DND-41 (cell line): ENCODE measurements around the gene PPP1R14C.

Source experiments
- ATAC-seq: fragments of 200-7000 bp; cut with Tn5 transposase; 3 replicates; pipeline ENCODE4 v1.9.1; 2021; ENCODE audit warnings: low read depth; ENCODE audit not compliant: insufficient read depth
- DNase-seq: peaks from one replicate; pipeline ENCODE4 v3.0.0-alpha.2; 2020
- H2AFZ ChIP-seq: 2 replicates; pipeline ENCODE4 v1.6.0; 2012; ENCODE audit warnings: low read depth, low read length
- H3K27ac ChIP-seq: 2 replicates; pipeline ENCODE4 v1.5.1; 2012; ENCODE audit warnings: low read length, inconsistent platforms
- H3K27me3 ChIP-seq: fragments of 200-600 bp; sonication (generic); 2 replicates; pipeline ENCODE4 v1.6.0; 2012; ENCODE audit warnings: low read length, mild to moderate bottlenecking, inconsistent platforms; ENCODE audit not compliant: insufficient read depth, poor library complexity
- H3K36me3 ChIP-seq: 2 replicates; pipeline ENCODE4 v1.5.1; 2012; ENCODE audit warnings: low read length, inconsistent platforms; ENCODE audit not compliant: insufficient read depth
- H3K4me1 ChIP-seq: 2 replicates; pipeline ENCODE4 v1.5.1; 2012; ENCODE audit warnings: mild to moderate bottlenecking, low read length; ENCODE audit not compliant: insufficient read depth
- H3K4me2 ChIP-seq: 2 replicates; pipeline ENCODE4 v1.6.0; 2012; ENCODE audit warnings: mild to moderate bottlenecking, moderate library complexity, low read length, inconsistent platforms; ENCODE audit not compliant: insufficient read depth
- H3K4me3 ChIP-seq, 2 experiments: fragments of 200-600 bp in 1 of 2; shearing (Covaris generic) in 1 of 2; 2 replicates each; pipeline ENCODE4 v1.5.1; 2012 to 2016; ENCODE audit warnings: inconsistent platforms in 2 of 2, low read length in 2 of 2, mild to moderate bottlenecking in 2 of 2, low read depth in 1 of 2, moderate library complexity in 1 of 2
- H3K79me2 ChIP-seq: 2 replicates; pipeline ENCODE4 v1.6.0; 2012; ENCODE audit warnings: low read length, inconsistent platforms; ENCODE audit not compliant: insufficient read depth
- H3K9ac ChIP-seq: 2 replicates; pipeline ENCODE4 v1.6.0; 2012; ENCODE audit warnings: low read depth, mild to moderate bottlenecking, inconsistent platforms, low read length, moderate library complexity
- H3K9me3 ChIP-seq: 2 replicates; pipeline ENCODE4 v1.5.1; 2012; ENCODE audit warnings: low read length, moderate library complexity, mild to moderate bottlenecking, inconsistent platforms; ENCODE audit not compliant: insufficient read depth, severe bottlenecking
- H4K20me1 ChIP-seq: 2 replicates; pipeline ENCODE4 v1.6.0; 2012; ENCODE audit warnings: low read length; ENCODE audit not compliant: insufficient read depth
- CTCF ChIP-seq: IDR thresholded peaks from 2 replicates; pipeline ENCODE4 v1.5.1; 2012; ENCODE audit warnings: borderline replicate concordance, low read length, moderate library complexity, mild to moderate bottlenecking; ENCODE audit not compliant: poor library complexity, severe bottlenecking; ENCODE audit errors: extremely low read depth
- EZH2 ChIP-seq: IDR thresholded peaks from 3 replicates; pipeline ENCODE4 v1.6.1; 2012; ENCODE audit warnings: borderline replicate concordance, low read depth, mild to moderate bottlenecking, moderate library complexity, low read length, inconsistent platforms; ENCODE audit not compliant: severe bottlenecking

The PPP1R14C gene

GRCh38 chr6:150245148-150245935 is 102.5 kb downstream of the PPP1R14C start:
- DNase-seq (no peak), ATAC-seq (no peak)
- Histone ChIP-seq H4K20me1 (no peaks in the 10 kb centered on the region), H3K79me2 (no peaks in the 10 kb centered on the region), H3K4me3 (no peak overlapping the region), H3K9me3 (no peaks in the 10 kb centered on the region), H3K27me3 (peaks cover 3% of the 10 kb centered on the region), H3K27ac (no peak overlapping the region), H3K4me1 (no peaks in the 10 kb centered on the region), H2AFZ (no peak overlapping the region), H3K9ac (no peak overlapping the region), H3K4me2 (no peak overlapping the region), H3K36me3 (no peaks in the 10 kb centered on the region)
- TF ChIP-seq CTCF (no peak), EZH2 (no peak)

GRCh38 chr6:150247803-150248202 is 105.0 kb downstream of the PPP1R14C start:
- H3K36me3 ChIP-seq, result no peaks in the 10 kb centered on the region
- no peaks in the 10 kb centered on the region for H3K79me2 ChIP-seq
- no peak overlapping the region for H3K4me3 ChIP-seq
- H3K27ac ChIP-seq, result no peak overlapping the region
- H3K9ac ChIP-seq, result no peak overlapping the region
- no peaks in the 10 kb centered on the region for H3K9me3 ChIP-seq
- H3K27me3 ChIP-seq, result peaks cover 3% of the 10 kb centered on the region
- H2AFZ ChIP-seq, result no peak overlapping the region
- H3K4me2 ChIP-seq, result no peak overlapping the region
- no peaks in the 10 kb centered on the region for H4K20me1 ChIP-seq
- TF ChIP-seq CTCF (no peak), EZH2 (no peak)
- H3K4me1 ChIP-seq, result no peaks in the 10 kb centered on the region
- no peak for DNase-seq
- ATAC-seq, result no peak

GRCh38 chr6:150248300-150248699 is 105.5 kb downstream of the PPP1R14C start:
- DNase-seq (no peak), ATAC-seq (no peak)
- H3K27ac ChIP-seq, result no peak overlapping the region
- H2AFZ ChIP-seq, result no peak overlapping the region
- H3K4me3 ChIP-seq, result no peak overlapping the region
- no peaks in the 10 kb centered on the region for H3K4me1 ChIP-seq
- H3K4me2 ChIP-seq, result no peak overlapping the region
- no peaks in the 10 kb centered on the region for H3K79me2 ChIP-seq
- no peaks in the 10 kb centered on the region for H3K36me3 ChIP-seq
- no peaks in the 10 kb centered on the region for H3K9me3 ChIP-seq
- H4K20me1 ChIP-seq, result no peaks in the 10 kb centered on the region
- peaks cover 3% of the 10 kb centered on the region for H3K27me3 ChIP-seq
- no peak overlapping the region for H3K9ac ChIP-seq
- TF ChIP-seq EZH2, result no peak

GRCh38 chr6:150249261-150249660 is 106.4 kb downstream of the PPP1R14C start:
- DNase-seq, result no peak
- Histone ChIP-seq H3K27me3 (peaks cover 3% of the 10 kb centered on the region), H3K36me3 (no peaks in the 10 kb centered on the region), H3K79me2 (no peaks in the 10 kb centered on the region), H3K4me1 (no peaks in the 10 kb centered on the region), H3K27ac (no peak overlapping the region), H3K4me3 (no peak overlapping the region), H4K20me1 (no peaks in the 10 kb centered on the region), H3K9ac (no peak overlapping the region), H2AFZ (no peak overlapping the region), H3K4me2 (no peak overlapping the region), H3K9me3 (no peaks in the 10 kb centered on the region)
- ATAC-seq, result no peak
- TF ChIP-seq EZH2 (no peak), CTCF (no peak)
